ENCODE results near the gene MTCH2.

GRCh38 chr11:47659276-47659675, 16.9 kb upstream of the MTCH2 start:
- no peak for TF ChIP-seq POLR2AphosphoS5 (IDR thresholded peaks at IDR 0.05; ENCODE audit: low read depth, low read length)
- TF ChIP-seq POLR2A (IDR thresholded peaks at IDR 0.05; ENCODE audit: low read depth, low read length): no peak
- TF ChIP-seq TAF1 (IDR thresholded peaks at IDR 0.05; ENCODE audit: borderline replicate concordance, low read depth, low read length): no peak

Data from GM12892 (cell line).